Keratinocyte (primary cell): Measurements from ENCODE around the gene ZNF169. TPM values are rescaled to one million over a fixed set of nuclear protein-coding genes. Genes with fewer than 3 reads are reported as not detected.
"Not testable (repeated sequence)": the region's sequence is repeated elsewhere in the genome, so short reads cannot be mapped to it uniquely, and the experiment has no call there.

Experiments used
- DNase-seq: peaks from one replicate; pipeline ENCODE4 v3.0.0-alpha.2; 2011; ENCODE audit warnings: low read depth, missing footprints, low spot score
- FAIRE-seq: peaks from 2 replicates; lab custom pipeline; 2011; peaks lifted over from hg19 to GRCh38; lab: Jason Lieb, UNC
- H2AFZ ChIP-seq: 2 replicates; pipeline ENCODE4 v1.6.0; 2012; ENCODE audit warnings: low read length, control low read depth, inconsistent platforms; ENCODE audit not compliant: control insufficient read depth
- H3K27ac ChIP-seq: 2 replicates; pipeline ENCODE4 v1.5.1; 2011; ENCODE audit warnings: low read length; ENCODE audit not compliant: control insufficient read depth, insufficient read depth
- H3K27me3 ChIP-seq: 3 replicates; pipeline ENCODE4 v1.6.0; 2011; ENCODE audit warnings: low read length; ENCODE audit not compliant: control insufficient read depth, insufficient read depth; ENCODE audit errors: extremely low read depth
- H3K36me3 ChIP-seq, 2 experiments: 2 replicates in 1 of 2; 3 replicates in 1 of 2; pipeline ENCODE4 v1.5.1; 2011; ENCODE audit warnings: low read length in 2 of 2, mild to moderate bottlenecking in 1 of 2; ENCODE audit not compliant: control insufficient read depth in 2 of 2, insufficient read depth in 2 of 2; ENCODE audit errors: extremely low read depth in 1 of 2
- H3K4me1 ChIP-seq: 3 replicates; pipeline ENCODE4 v1.5.1; 2011; ENCODE audit warnings: low read length; ENCODE audit not compliant: control insufficient read depth, insufficient read depth; ENCODE audit errors: extremely low read depth
- H3K4me2 ChIP-seq: 3 replicates; pipeline ENCODE4 v1.6.0; 2011; ENCODE audit warnings: low read depth, low read length; ENCODE audit not compliant: control insufficient read depth, insufficient read depth; ENCODE audit errors: extremely low read depth
- H3K4me3 ChIP-seq, 3 experiments: fragments of 200-600 bp in 1 of 3; sonication (generic) in 1 of 3; 2 replicates in 2 of 3; 3 replicates in 1 of 3; pipeline ENCODE4 v1.5.1; 2011 to 2016; ENCODE audit warnings: low read length in 3 of 3, mild to moderate bottlenecking in 3 of 3, control low read depth in 2 of 3, inconsistent platforms in 1 of 3, low read depth in 1 of 3, mixed read lengths in 1 of 3, mixed run types in 1 of 3, moderate library complexity in 1 of 3; ENCODE audit not compliant: control insufficient read depth in 2 of 3, insufficient read depth in 2 of 3; ENCODE audit errors: extremely low read depth in 1 of 3
- H3K79me2 ChIP-seq: 2 replicates; pipeline ENCODE4 v1.6.0; 2012; ENCODE audit warnings: low read length; ENCODE audit not compliant: control insufficient read depth, insufficient read depth
- H3K9ac ChIP-seq: 3 replicates; pipeline ENCODE4 v1.6.0; 2011; ENCODE audit warnings: low read length; ENCODE audit not compliant: control insufficient read depth, insufficient read depth; ENCODE audit errors: extremely low read depth
- H3K9me1 ChIP-seq: 3 replicates; pipeline ENCODE4 v1.6.0; 2011; ENCODE audit warnings: low read length; ENCODE audit not compliant: control insufficient read depth, insufficient read depth; ENCODE audit errors: extremely low read depth
- H3K9me3 ChIP-seq: 2 replicates; pipeline ENCODE4 v1.5.1; 2012; ENCODE audit warnings: low read depth, low read length; ENCODE audit not compliant: control insufficient read depth
- H4K20me1 ChIP-seq: 3 replicates; pipeline ENCODE4 v1.6.0; 2011; ENCODE audit warnings: low read length; ENCODE audit not compliant: control insufficient read depth, insufficient read depth; ENCODE audit errors: extremely low read depth
- dilution Hi-C: fragments of 300-500 bp; cut with MboI; formaldehyde crosslinking; loops from one replicate; pipeline ENCODE4 v1.7.0; 2020; ENCODE audit warnings: low sequenced_read_pairs; ENCODE audit not compliant: extremely low pct_ligation_motif_present
- polyA plus RNA-seq, 5 experiments: library from polyadenylated mRNA; depleted of rRNA in 3 of 5; stranded (reverse) in 3 of 5; stranded (forward) in 1 of 5; unstranded in 1 of 5; fragments of >200 nt; gene quantifications; 1 replicate in 1 of 5; 2 replicates in 3 of 5; 3 replicates in 1 of 5; pipeline versions ENCODE4 v1.2.1 to v1.2.3, GENCODE V29; 2011 to 2012; ENCODE audit warnings: missing spikeins in 2 of 5, low read depth in 1 of 5, low replicate concordance in 1 of 5

The ZNF169 gene
- polyA plus RNA-seq, 1 donor (not counting 4 experiments of a cell fraction or from before 2014, with no cell fraction given) = 3.7 TPM

GRCh38 chr9:94316236-94316635, 57.1 kb downstream of the ZNF169 start:
- H3K27ac ChIP-seq, FAIRE-seq, H3K4me2 ChIP-seq, H3K9me3 ChIP-seq, H2AFZ ChIP-seq, dilution Hi-C loops, H3K9ac ChIP-seq, H3K36me3 ChIP-seq, H3K79me2 ChIP-seq, H3K9me1 ChIP-seq, H4K20me1 ChIP-seq, DNase-seq, H3K27me3 ChIP-seq, H3K4me3 ChIP-seq, H3K4me1 ChIP-seq: not testable (repeated sequence)

- H3K9ac ChIP-seq, H3K4me3 ChIP-seq, H3K27me3 ChIP-seq, DNase-seq, dilution Hi-C loops, H3K9me1 ChIP-seq, H3K79me2 ChIP-seq, H3K9me3 ChIP-seq, H3K36me3 ChIP-seq, FAIRE-seq, H2AFZ ChIP-seq, H3K27ac ChIP-seq, H3K4me2 ChIP-seq, H3K4me1 ChIP-seq, H4K20me1 ChIP-seq: not testable (repeated sequence)
Observed at GRCh38 chr9:94317949-94318657, 59.0 kb downstream of the ZNF169 start.

GRCh38 chr9:94322342-94322940, 63.3 kb downstream of the ZNF169 start:
- FAIRE-seq, H3K36me3 ChIP-seq, H3K4me3 ChIP-seq, H3K4me1 ChIP-seq, H3K27me3 ChIP-seq, H3K79me2 ChIP-seq, H3K9me3 ChIP-seq, H3K9ac ChIP-seq, H2AFZ ChIP-seq, H3K9me1 ChIP-seq, H3K27ac ChIP-seq, H4K20me1 ChIP-seq, dilution Hi-C loops, DNase-seq, H3K4me2 ChIP-seq: not testable (repeated sequence)

GRCh38 chr9:94323153-94323798, 64.2 kb downstream of the ZNF169 start:
- H3K36me3 ChIP-seq, H3K27me3 ChIP-seq, dilution Hi-C loops, H3K79me2 ChIP-seq, DNase-seq, H3K9ac ChIP-seq, H3K27ac ChIP-seq, H3K9me3 ChIP-seq, H3K4me1 ChIP-seq, H3K4me3 ChIP-seq, H3K9me1 ChIP-seq, FAIRE-seq, H3K4me2 ChIP-seq, H4K20me1 ChIP-seq, H2AFZ ChIP-seq: not testable (repeated sequence)

- H3K4me1 ChIP-seq, FAIRE-seq, H3K9ac ChIP-seq, dilution Hi-C loops, H3K9me1 ChIP-seq, H4K20me1 ChIP-seq, H3K36me3 ChIP-seq, H2AFZ ChIP-seq, H3K9me3 ChIP-seq, H3K27ac ChIP-seq, DNase-seq, H3K79me2 ChIP-seq, H3K4me3 ChIP-seq, H3K27me3 ChIP-seq, H3K4me2 ChIP-seq: not testable (repeated sequence)
Observed at GRCh38 chr9:94325583-94325982, 66.5 kb downstream of the ZNF169 start.
